Effector CD8-positive, alpha-beta T cell (primary cell): ENCODE data around the gene SP6.

Source experiments
- DNase-seq: peaks from one replicate; lab custom pipeline; 2025; lab: John Stamatoyannopoulos, UW

The SP6 gene

DNA sequence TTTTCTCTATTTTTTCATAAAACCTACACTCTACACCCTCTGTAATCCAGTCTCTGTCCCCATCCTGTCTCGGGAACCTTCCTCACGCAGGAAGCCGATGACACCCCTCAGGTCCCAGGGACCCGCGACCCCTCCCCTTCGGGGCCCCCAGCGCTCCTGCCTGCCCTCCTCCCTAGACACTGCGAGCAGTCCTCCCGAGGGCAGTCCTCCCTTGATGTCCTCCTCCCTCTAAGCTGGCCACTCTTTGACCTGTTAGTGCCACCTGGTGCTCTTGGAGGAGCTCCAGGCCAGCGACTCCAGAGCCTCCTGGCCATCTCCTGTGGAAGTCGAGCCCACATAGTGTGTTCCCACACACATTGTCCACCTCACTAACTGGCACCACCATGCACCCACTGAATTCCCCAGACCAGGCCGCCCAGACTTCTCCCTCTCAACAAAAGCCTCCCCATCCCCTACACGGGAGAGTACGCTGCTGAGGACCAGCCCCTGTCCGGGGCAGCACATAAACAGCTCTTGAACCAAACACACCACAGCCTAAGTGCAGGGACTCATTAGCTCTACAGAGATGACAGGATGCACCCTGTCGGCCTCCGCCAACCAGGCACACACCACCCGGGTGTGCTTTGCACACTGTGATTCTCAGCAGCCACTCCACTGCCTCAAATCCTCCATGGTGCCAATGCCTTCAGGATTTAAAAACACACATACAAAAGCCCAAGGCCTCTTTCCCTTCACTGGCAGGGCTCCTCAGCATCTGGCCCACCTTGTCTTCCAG, 38.6 kb downstream of the SP6 start:
- no peak for DNase-seq

DNA sequence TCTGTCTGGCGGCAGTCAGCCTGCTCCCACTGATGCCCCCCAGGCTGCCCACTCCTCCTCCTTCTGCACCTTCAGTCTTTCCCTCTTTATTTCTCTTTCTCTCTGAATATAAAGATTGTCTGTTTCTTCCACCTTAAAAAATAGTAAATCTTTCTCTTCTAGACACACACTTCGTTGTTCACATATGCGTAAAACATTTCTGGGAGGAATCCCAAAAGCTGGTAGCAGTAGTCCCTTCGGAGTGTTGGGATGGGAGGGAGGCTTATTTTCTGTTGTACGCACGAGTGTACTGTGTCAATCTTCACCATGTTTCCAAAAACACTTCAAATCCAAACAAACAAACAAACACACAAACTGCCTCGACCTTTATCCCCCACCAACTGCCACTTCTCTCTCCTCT, 39.3 kb downstream of the SP6 start:
- no peak for DNase-seq

DNA sequence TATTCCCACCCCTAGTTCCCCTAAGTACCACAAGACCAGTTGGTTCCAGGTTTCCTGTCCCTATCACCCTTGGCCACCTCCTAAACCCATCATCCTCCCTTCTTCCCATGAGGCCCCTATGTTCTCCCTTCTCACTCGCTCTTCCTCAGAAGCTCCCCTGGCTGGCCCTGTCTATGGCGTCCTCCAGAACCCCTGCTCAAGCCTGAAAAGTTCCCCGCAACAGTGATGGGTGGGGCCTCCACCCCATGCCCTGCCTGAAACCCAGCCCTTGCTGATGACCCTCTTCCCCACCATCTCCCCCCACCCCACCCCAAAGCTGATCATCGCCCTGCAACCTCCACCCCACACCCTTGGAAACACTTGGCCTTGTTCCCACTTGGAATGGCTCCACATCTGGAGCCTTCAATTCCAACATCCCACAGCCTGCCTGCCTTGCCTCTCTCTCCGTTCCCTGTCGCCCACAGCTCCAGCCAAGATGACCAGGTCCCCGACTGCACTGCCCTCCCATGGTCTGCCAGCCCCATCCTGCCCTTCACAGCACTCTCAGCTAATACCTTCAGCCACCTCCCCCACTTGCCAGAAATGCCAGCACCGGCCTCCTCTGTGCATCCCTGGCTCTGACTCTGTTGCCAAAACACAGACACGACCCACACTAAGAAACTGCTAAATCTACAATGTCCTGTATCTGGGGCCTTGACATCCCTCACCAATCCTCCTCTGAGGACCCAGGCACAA, 39.9 kb downstream of the SP6 start:
- no peak for DNase-seq

GRCh38 chr17:47810200-47810821, 40.7 kb downstream of the SP6 start:
- no peak for DNase-seq

DNA sequence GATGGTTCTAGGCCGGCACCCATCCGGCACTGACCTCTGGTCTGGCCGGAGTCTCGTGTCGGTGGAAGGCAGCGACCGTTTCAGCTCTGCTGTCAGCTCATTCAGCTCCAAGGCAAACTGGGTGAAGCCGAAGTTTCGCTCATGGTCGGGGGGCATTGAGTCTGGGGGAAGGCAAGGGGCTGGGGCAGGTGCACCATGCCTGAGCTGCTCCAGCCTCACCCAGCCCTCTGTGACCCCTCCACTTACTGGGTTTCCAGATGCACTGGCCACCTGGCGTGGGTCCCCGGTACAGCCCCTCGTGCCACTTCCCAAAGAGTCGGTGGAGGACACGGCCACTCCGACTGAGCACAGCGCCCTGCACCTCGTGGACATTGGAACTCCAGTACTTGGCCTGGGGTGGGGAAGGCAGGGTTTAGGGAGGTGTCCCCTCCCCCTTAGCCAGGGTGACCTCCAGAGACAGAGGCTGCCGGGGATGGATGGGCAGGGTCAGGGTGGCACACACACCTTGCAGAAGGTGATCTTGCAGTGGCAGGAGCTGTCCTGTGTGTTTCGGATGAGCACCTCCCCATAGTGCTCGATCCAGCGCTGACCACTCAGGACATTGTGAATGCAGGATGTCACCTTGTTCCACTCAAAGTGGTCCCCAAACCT, 42.0 kb downstream of the SP6 start:
- no peak for DNase-seq

- DNase-seq: no peak
Measured at GRCh38 chr17:47808036-47808829, 42.7 kb downstream of the SP6 start.

DNA sequence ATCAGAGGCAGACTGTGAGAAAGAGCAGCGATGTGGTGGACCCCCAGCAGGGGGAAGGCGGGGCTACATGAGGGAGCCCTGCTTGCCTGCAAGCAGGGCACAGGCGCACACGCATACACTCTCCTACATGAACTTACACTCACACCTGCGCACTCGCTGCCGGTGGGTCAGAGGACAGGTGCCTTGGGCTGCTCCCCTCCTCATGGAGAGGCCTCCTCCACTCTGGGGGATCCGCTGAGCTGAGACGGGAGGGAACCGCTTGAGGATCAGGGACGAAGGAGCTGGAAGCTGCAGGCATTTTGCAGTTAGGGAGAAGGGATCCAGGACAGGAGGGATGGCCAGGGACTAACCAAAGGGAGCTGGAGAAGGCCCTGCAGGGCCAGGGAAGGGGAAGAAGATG, 43.5 kb downstream of the SP6 start:
- no peak for DNase-seq

DNA sequence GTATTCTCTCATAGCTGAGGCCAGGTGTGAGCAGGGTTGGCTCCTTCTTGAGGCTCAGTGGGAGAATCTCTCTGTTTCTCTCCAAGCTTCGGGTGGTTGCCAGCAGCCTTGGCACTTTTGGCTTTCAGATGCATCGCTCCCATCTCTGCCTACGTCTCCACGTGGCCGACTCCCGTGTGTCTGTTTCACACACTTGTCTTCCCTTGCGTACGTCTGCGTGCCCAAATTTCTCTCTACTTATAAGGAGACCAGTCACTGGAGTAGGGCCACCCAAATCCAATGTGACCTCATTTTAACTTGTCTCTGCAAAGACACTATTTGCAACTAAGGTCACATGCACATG, 44.1 kb downstream of the SP6 start:
- no peak for DNase-seq

DNA sequence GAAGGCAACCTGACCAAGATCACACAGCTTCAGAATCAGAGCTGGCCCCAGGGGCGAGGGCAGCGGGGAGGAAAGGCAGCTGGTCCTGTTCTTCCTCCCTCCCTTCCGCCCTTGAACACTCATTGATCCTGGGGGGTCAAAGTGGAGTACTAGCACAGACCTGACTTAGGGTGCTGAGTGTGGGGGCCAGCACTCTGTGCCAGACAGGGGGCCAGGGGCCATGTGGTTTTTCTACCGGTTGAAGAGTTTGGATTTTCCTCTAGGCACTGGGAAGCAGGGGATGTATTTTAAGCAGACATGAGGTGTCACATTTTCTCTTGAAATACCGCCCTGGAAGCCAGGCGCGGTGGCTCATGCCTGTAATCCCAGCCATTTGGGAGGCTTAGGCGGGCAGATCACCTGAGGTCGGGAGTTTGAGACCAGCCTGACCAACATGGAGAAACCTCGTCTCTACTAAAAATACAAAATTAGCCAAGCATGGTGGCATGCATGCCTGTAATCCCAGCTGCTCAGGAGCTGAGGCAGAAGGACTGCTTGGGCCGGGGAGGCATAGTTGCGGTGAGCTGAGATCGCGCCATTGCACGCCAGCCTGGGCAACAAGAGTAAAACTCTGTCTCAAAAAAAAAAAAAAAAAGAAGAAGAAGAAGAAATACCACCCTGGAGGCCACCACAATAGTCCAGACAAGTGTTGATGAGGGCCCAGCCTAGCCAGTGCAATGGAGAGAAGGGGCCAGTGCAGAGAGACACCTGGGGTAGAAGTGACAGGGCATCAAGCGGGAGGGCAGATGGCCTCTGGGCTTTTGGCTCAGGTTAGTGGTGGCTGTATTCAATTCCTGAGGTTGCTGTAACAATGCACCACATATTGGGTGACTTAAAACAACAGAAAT, 44.7 kb downstream of the SP6 start:
- no peak for DNase-seq

- DNase-seq: no peak
Measured at GRCh38 chr17:47804461-47804860, 46.5 kb downstream of the SP6 start.

DNA sequence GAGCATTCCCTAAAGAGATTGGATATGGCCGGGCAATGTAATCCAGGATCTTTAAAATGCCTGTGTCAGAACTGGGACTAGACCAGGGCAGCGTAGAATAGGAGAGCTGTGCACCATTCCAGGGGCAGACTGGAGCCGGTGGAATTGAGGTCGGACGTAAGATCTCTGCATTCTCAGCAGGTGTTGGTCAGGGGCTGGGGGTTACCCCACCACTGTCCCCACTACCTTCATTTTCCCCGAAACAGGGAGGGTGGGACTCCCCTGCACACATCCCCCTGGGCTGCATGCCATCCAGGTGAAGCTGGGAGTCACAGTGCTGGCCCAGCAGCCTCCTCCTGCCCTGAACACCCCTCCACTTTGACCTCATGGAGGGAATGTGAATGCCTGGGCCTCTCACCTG, 47.2 kb downstream of the SP6 start:
- no peak for DNase-seq

GRCh38 chr17:47803201-47803600, 47.8 kb downstream of the SP6 start:
- no peak for DNase-seq

- DNase-seq: peak; percentile 31
Measured at GRCh38 chr17:47802341-47803022, 48.5 kb downstream of the SP6 start.

DNA sequence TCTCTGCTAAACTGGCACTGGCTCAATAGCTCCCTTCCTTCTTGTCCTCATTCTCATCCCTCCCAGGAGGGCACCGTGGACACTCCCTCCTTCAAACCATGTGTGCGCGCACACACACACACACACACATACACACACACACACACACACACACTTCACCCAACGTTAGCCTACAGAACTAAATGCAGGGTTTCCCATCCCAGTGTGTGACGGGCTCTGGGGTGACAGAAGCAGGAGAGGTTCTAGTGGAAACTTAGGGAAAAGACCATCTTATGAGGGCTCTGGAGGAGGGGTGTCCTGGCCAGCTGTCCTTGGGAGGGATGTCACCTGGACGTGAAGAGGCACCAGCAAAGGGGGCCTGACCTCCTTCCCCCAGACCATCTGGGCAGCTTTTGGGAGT, 49.1 kb downstream of the SP6 start:
- no peak for DNase-seq

- no peak for DNase-seq
Measured at GRCh38 chr17:47801176-47801765, 49.7 kb downstream of the SP6 start.

DNA sequence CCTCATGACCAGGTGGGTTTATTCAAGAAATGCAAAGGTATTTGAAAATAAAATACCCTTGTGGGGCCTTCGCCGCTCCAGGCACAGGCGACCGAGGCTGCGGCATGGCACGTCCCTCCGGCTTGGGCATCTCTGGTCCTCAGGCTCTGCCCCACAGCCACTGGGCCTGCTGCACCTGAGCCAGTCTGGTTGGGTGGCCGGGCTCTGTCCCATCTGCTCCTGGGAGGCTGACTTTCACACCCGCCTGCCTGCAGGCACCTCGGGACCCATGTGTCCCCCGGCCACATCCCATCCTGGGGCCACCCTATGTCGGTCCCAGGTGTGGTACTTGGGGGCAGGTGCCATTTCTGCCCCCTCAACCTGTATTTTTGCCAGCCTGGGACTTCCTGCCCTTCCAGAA, 50.3 kb downstream of the SP6 start:
- DNase-seq: no peak

DNA sequence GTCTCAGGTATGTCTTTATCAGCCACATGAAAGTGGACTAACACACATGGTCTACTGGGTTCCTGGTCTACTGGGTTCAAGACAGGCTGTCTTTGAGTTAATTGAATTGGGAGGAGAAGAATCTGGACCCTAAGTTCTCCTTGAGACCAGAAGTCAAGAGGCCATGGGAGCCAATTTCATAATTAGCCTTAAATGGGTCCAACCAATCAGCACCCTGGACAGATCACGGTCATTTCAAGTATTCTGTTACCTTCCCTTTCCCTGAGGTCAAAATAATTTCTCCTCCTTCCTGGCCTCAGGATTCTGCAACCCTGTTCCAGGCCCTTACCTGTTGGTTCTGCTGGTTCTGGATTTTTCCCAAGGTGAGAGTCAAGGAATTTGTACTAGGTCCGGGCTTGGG, 53.2 kb downstream of the SP6 start:
- no peak for DNase-seq
